IMR-90 (cell line): ENCODE results near the gene FERD3L. TPM values are rescaled to one million over a fixed set of nuclear protein-coding genes. Genes with fewer than 3 reads are reported as not detected.

Experiments
- ATAC-seq: fragments of 200-7000 bp; cut with Tn5 transposase; 2 replicates; pipeline ENCODE4 v1.9.1; 2020; ENCODE audit warnings: low read depth, mild to moderate bottlenecking, moderate library complexity
- BruUV-seq: library from RNA; stranded (reverse); fragments of 400-500 nt; replicated peaks from 2 replicates; lab custom pipeline; 2021; lab: Mats Ljungman, UMichigan
- CTCF ChIA-PET: fragments of 300-600 bp; formaldehyde crosslinking; extraction: SDS; loops from one replicate; lab custom pipeline; 2021; ENCODE audit warnings: antibody characterized with exemption; lab: Yijun Ruan, JAX
- POLR2A ChIA-PET: fragments of 300-600 bp; sonication (Branson Sonifier 250); formaldehyde crosslinking; loops from one replicate; lab custom pipeline; 2022; ENCODE audit warnings: antibody characterized with exemption; ENCODE audit not compliant: unreplicated experiment; lab: Charles Lee
- DNase-seq: peaks from one replicate; pipeline ENCODE4 v3.0.0; 2013
- H2AFZ ChIP-seq: replicated peaks from 2 replicates; pipeline ENCODE3; 2013; ENCODE audit warnings: low read length, mild to moderate bottlenecking; ENCODE audit not compliant: poor library complexity
- H2AK5ac ChIP-seq: 2 replicates; pipeline ENCODE4 v1.6.1; 2013; ENCODE audit warnings: low read depth, low read length, inconsistent platforms
- H2AK9ac ChIP-seq: replicated peaks from 2 replicates; pipeline ENCODE3; 2013; ENCODE audit warnings: mild to moderate bottlenecking, low read depth, low read length, moderate library complexity; ENCODE audit not compliant: poor library complexity
- H2BK120ac ChIP-seq: 2 replicates; pipeline ENCODE4 v1.6.1; 2013; ENCODE audit warnings: low read depth, low read length, inconsistent platforms
- H2BK15ac ChIP-seq: 3 replicates; pipeline ENCODE4 v1.6.1; 2013; ENCODE audit warnings: low read depth, low read length, inconsistent platforms
- H2BK20ac ChIP-seq: 2 replicates; pipeline ENCODE4 v1.6.1; 2013; ENCODE audit warnings: low read depth, mild to moderate bottlenecking, inconsistent platforms, low read length, moderate library complexity
- H2BK5ac ChIP-seq: 2 replicates; pipeline ENCODE4 v1.6.1; 2013; ENCODE audit warnings: mild to moderate bottlenecking, low read depth, low read length, inconsistent platforms; ENCODE audit not compliant: poor library complexity, severe bottlenecking
- H3K14ac ChIP-seq: replicated peaks from 2 replicates; pipeline ENCODE4 v1.6.1; 2013; ENCODE audit warnings: low read depth, low read length, inconsistent platforms
- H3K18ac ChIP-seq: 2 replicates; pipeline ENCODE4 v1.6.1; 2013; ENCODE audit warnings: low read depth, low read length, control low read depth
- H3K23ac ChIP-seq: 2 replicates; pipeline ENCODE4 v1.6.1; 2013; ENCODE audit warnings: low read depth, low read length, inconsistent platforms
- H3K27ac ChIP-seq: 2 replicates; pipeline ENCODE4 v1.5.1; 2013; ENCODE audit warnings: mild to moderate bottlenecking, control low read depth, low read length; ENCODE audit not compliant: insufficient read depth
- H3K27me3 ChIP-seq: 2 replicates; pipeline ENCODE4 v1.6.1; 2013; ENCODE audit warnings: low read length; ENCODE audit not compliant: control insufficient read depth, insufficient read depth
- H3K36me3 ChIP-seq: 2 replicates; pipeline ENCODE4 v1.6.1; 2013; ENCODE audit warnings: low read length, mixed read lengths; ENCODE audit not compliant: control insufficient read depth, insufficient read depth
- H3K4ac ChIP-seq: 2 replicates; pipeline ENCODE4 v1.6.1; 2013; ENCODE audit warnings: low read depth, low read length, inconsistent platforms
- H3K4me1 ChIP-seq: 2 replicates; pipeline ENCODE4 v1.6.1; 2013; ENCODE audit warnings: low read length, mixed read lengths; ENCODE audit not compliant: control insufficient read depth, insufficient read depth
- H3K4me2 ChIP-seq: 2 replicates; pipeline ENCODE4 v1.6.1; 2013; ENCODE audit warnings: low read depth, mild to moderate bottlenecking, control low read depth, low read length, moderate library complexity
- H3K4me3 ChIP-seq: 2 replicates; pipeline ENCODE4 v1.5.1; 2013; ENCODE audit warnings: low read depth, mild to moderate bottlenecking, control low read depth, low read length, moderate library complexity; ENCODE audit not compliant: insufficient read depth
- H3K56ac ChIP-seq: 2 replicates; pipeline ENCODE4 v1.6.1; 2013; ENCODE audit warnings: low read length, inconsistent platforms; ENCODE audit not compliant: insufficient read depth; ENCODE audit errors: extremely low read depth
- H3K79me1 ChIP-seq, 2 experiments: 2 replicates each; pipeline ENCODE4 v1.6.1; 2013; ENCODE audit warnings: low read length in 2 of 2, inconsistent platforms in 1 of 2, low read depth in 1 of 2
- H3K9ac ChIP-seq: 2 replicates; pipeline ENCODE4 v1.6.1; 2013; ENCODE audit warnings: low read depth, low read length, control low read depth
- H3K9me1 ChIP-seq: 2 replicates; pipeline ENCODE4 v1.6.1; 2013; ENCODE audit warnings: low read length, inconsistent platforms; ENCODE audit not compliant: insufficient read depth
- H3K9me3 ChIP-seq: 2 replicates; pipeline ENCODE4 v1.6.1; 2013; ENCODE audit warnings: low read length; ENCODE audit not compliant: control insufficient read depth, insufficient read depth
- H4K20me1 ChIP-seq: 2 replicates; pipeline ENCODE4 v1.6.1; 2013; ENCODE audit warnings: low read length, inconsistent platforms; ENCODE audit not compliant: insufficient read depth
- H4K5ac ChIP-seq: 2 replicates; pipeline ENCODE4 v1.6.1; 2013; ENCODE audit warnings: mild to moderate bottlenecking, low read depth, low read length, control low read depth
- H4K8ac ChIP-seq, 2 experiments: 2 replicates each; pipeline ENCODE4 v1.6.1; 2013; ENCODE audit warnings: low read depth in 2 of 2, low read length in 2 of 2, control low read depth in 1 of 2, inconsistent platforms in 1 of 2
- H4K91ac ChIP-seq: 2 replicates; pipeline ENCODE4 v1.6.1; 2013; ENCODE audit warnings: low read depth, low read length, inconsistent platforms; ENCODE audit not compliant: insufficient read depth
- WGBS, 2 experiments: methylation state at CpG; one replicate each; pipeline versions ENCODE4 v1.1.5 to v1.1.7; 2013; ENCODE audit warnings: missing lambda C conversion rate in 2 of 2; ENCODE audit not compliant: insufficient read length in 1 of 2; ENCODE audit errors: extremely low coverage in 2 of 2; 5-methylcytosine and 5-hydroxymethylcytosine counted together
- dilution Hi-C: fragments of 300-500 bp; cut with HindIII; formaldehyde crosslinking; loops from one replicate; pipeline ENCODE4 v1.14.3; 2018; ENCODE audit warnings: low sequenced_read_pairs; ENCODE audit not compliant: unreplicated experiment
- in situ Hi-C: fragments of 300-500 bp; cut with MboI; formaldehyde crosslinking; loops from 3 replicates; pipeline ENCODE4 v1.14.3; 2019; ENCODE audit warnings: low sequenced_read_pairs, inconsistent platforms, mixed read lengths
- intact Hi-C: fragments of 100-400 bp; cut with micrococcal nuclease; formaldehyde crosslinking; loops from 2 replicates; pipeline ENCODE4 v1.10.0; 2022
- polyA plus RNA-seq, 3 experiments: library from polyadenylated mRNA; depleted of rRNA; stranded (reverse); fragments of >200 nt; gene quantifications; 2 replicates each; pipeline ENCODE4 v1.2.3, GENCODE V29; 2012; ENCODE audit warnings: low replicate concordance in 1 of 3
- total RNA-seq: library from RNA; depleted of rRNA; stranded (reverse); fragments of >200 nt; gene quantifications from 2 replicates; pipeline ENCODE4 v1.2.3, GENCODE V29; 2012
- TF ChIP-seq, protein P1 (sequence below): conservative IDR thresholded peaks from 2 replicates; pipeline ENCODE4 v1.5.1; 2012; ENCODE audit warnings: mild to moderate bottlenecking, low read depth, low read length, improper control_type of control experiment

Gene FERD3L
- total and polyA plus RNA-seq, 2 of the 4 experiments (the other 2 are of a cell fraction), result not detected

GRCh38 chr7:19099194-19099593 is 46.0 kb downstream of the FERD3L start:
- intact Hi-C loops (no loop called here), dilution Hi-C loops (no loop called here), in situ Hi-C loops (no loop called here)
- Histone ChIP-seq H3K9ac (no peak overlapping the region), H2BK120ac (no peak overlapping the region), H3K56ac (no peak overlapping the region), H3K14ac (no peak overlapping the region), H3K23ac (no peak overlapping the region), H4K91ac (no peak overlapping the region), H2AK5ac (no peak overlapping the region), H3K4me1 (no peaks in the 10 kb centered on the region), H4K5ac (no peak overlapping the region), H2AFZ (no peak overlapping the region), H3K36me3 (no peaks in the 10 kb centered on the region), H3K4me3 (no peak overlapping the region), H2AK9ac (no peak overlapping the region), H3K9me1 (no peaks in the 10 kb centered on the region), H3K4ac (no peak overlapping the region), H4K20me1 (no peaks in the 10 kb centered on the region), H3K4me2 (no peak overlapping the region), H3K27me3 (no peaks in the 10 kb centered on the region), H2BK15ac (no peak overlapping the region), H4K8ac (no peak overlapping the region), H3K27ac (no peak overlapping the region), H2BK20ac (no peak overlapping the region), H2BK5ac (no peak overlapping the region), H3K9me3 (no peaks in the 10 kb centered on the region), H3K18ac (no peak overlapping the region), H3K79me1 (no peaks in the 10 kb centered on the region)
- WGBS, 2 experiments, result no CpG with 5 or more reads among the region's 3 CpGs
- no peak for ATAC-seq
- TF ChIP-seq, protein P1, sequence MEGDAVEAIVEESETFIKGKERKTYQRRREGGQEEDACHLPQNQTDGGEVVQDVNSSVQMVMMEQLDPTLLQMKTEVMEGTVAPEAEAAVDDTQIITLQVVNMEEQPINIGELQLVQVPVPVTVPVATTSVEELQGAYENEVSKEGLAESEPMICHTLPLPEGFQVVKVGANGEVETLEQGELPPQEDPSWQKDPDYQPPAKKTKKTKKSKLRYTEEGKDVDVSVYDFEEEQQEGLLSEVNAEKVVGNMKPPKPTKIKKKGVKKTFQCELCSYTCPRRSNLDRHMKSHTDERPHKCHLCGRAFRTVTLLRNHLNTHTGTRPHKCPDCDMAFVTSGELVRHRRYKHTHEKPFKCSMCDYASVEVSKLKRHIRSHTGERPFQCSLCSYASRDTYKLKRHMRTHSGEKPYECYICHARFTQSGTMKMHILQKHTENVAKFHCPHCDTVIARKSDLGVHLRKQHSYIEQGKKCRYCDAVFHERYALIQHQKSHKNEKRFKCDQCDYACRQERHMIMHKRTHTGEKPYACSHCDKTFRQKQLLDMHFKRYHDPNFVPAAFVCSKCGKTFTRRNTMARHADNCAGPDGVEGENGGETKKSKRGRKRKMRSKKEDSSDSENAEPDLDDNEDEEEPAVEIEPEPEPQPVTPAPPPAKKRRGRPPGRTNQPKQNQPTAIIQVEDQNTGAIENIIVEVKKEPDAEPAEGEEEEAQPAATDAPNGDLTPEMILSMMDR, result no peak
- POLR2A ChIA-PET, result no interaction called here
- no TSS peak for BruUV-seq
- CTCF ChIA-PET, result interaction anchor here (0.6 kb wide), 2 partner anchors 417 to 546 kb away, joined by 3 to 5 read pairs; no protein-coding TSS in a partner anchor
- DNase-seq, result no peak
